Right cardiac atrium (tissue), 5 donors: ENCODE measurements around the gene HESX1. TPM values are rescaled to one million over a fixed set of nuclear protein-coding genes. Genes with fewer than 3 reads are reported as not detected.

Experiments
- ATAC-seq, 2 donors: fragments of 200-7000 bp; cut with Tn5 transposase; one replicate each; pipeline versions ENCODE4 v1.8.0 to v1.9.1; 2020; ENCODE audit warnings: moderate library complexity in 2 of 2, mild to moderate bottlenecking in 1 of 2
- DNase-seq, 3 donors: peaks; one replicate each; pipeline ENCODE4 v3.0.0-alpha.2; 2020
- H3K27ac ChIP-seq: one replicate; pipeline ENCODE4 v1.5.1; 2013; ENCODE audit warnings: mild to moderate bottlenecking, low read length, control low read depth, moderate library complexity
- H3K27me3 ChIP-seq: one replicate; pipeline ENCODE4 v1.6.1; 2013; ENCODE audit not compliant: control insufficient read depth, insufficient read depth
- H3K4me1 ChIP-seq: one replicate; pipeline ENCODE4 v1.6.1; 2013; ENCODE audit warnings: low read length; ENCODE audit not compliant: control insufficient read depth, insufficient read depth
- H3K4me3 ChIP-seq: one replicate; pipeline ENCODE4 v1.5.1; 2013; ENCODE audit warnings: low read length, control low read depth
- H3K9me3 ChIP-seq: one replicate; pipeline ENCODE4 v1.6.1; 2013; ENCODE audit warnings: low read length; ENCODE audit not compliant: control insufficient read depth
- WGBS: extraction: QIAGEN DNeasy Blood & Tissue Kit; methylation state at CpG from one replicate; pipeline ENCODE4 v1.1.7; 2013; 5-methylcytosine and 5-hydroxymethylcytosine counted together
- intact Hi-C, 4 donors: fragments of 100-400 bp; cut with DNase I; formaldehyde crosslinking; loops; one replicate each; pipeline versions ENCODE4 v1.11.0 to v1.14.0; 2022 to 2023
- polyA plus RNA-seq: library from polyadenylated mRNA; stranded (reverse); fragments of 200-250 nt; gene quantifications from one replicate; pipeline ENCODE4 v1.2.3, GENCODE V29; 2013
- total RNA-seq, 4 donors: library from RNA; stranded (reverse); fragmentation: NEBNext Ultra II Directional; extraction: Animal tissue kit (Norgen Biotek cat#: 25700); gene quantifications; one replicate each; pipeline ENCODE4 v1.2.1, GENCODE V29; 2021
- donor health status: healthy with polysubstance abuse.
- donor health status: DM: no; HTN: yes; CAD: no.
- donor health status: DM: no; HTN: no; CAD: no.
- donor health status: DM: no; HTN: yes; CAD: no; lungs with severe emphysema.
- donor health status: DM: yes; HTN: yes; CAD: no.

HESX1 gene
- total and polyA plus RNA-seq, 5 donors = 0.34 to 0.63 (median 0.38) TPM; not detected in 2

GRCh38 chr3:57206423-57206822, 6.6 kb upstream of the HESX1 start:
- no peaks in the 10 kb centered on the region for H3K4me1 ChIP-seq
- H3K27ac ChIP-seq = no peak overlapping the region
- DNase-seq (no peak), ATAC-seq (no peak)
- H3K9me3 ChIP-seq = no peaks in the 10 kb centered on the region
- H3K4me3 ChIP-seq = no peak overlapping the region
- no peaks in the 10 kb centered on the region for H3K27me3 ChIP-seq
- WGBS = 96% methylated on average over 2 of the region's 2 CpGs
- intact Hi-C loops = no loop called here

GRCh38 chr3:57194641-57195040, 5.1 kb downstream of the HESX1 start:
- Histone ChIP-seq H3K27ac (no peak overlapping the region), H3K4me3 (no peak overlapping the region), H3K9me3 (no peaks in the 10 kb centered on the region), H3K4me1 (no peaks in the 10 kb centered on the region), H3K27me3 (no peaks in the 10 kb centered on the region)
- DNase-seq (no peak), ATAC-seq (no peak)
- intact Hi-C loops = no loop called here
- WGBS = 84% methylated on average over 4 of the region's 4 CpGs

- Histone ChIP-seq H3K27ac (no peak overlapping the region), H3K9me3 (no peaks in the 10 kb centered on the region), H3K4me3 (no peak overlapping the region), H3K27me3 (no peaks in the 10 kb centered on the region), H3K4me1 (no peaks in the 10 kb centered on the region)
- DNase-seq (no peak), ATAC-seq (no peak)
- 96% methylated on average over 3 of the region's 3 CpGs for WGBS
- intact Hi-C loops = no loop called here
These were observed 7.8 kb downstream of the HESX1 start for GRCh38 chr3:57192028-57192427.

- Histone ChIP-seq H3K4me1 (no peaks in the 10 kb centered on the region), H3K4me3 (no peak overlapping the region), H3K27me3 (no peaks in the 10 kb centered on the region), H3K9me3 (no peaks in the 10 kb centered on the region), H3K27ac (no peak overlapping the region)
- ATAC-seq (no peak), DNase-seq (no peak)
- 51% methylated on average over 6 of the region's 6 CpGs for WGBS
- intact Hi-C loops = no loop called here
These were observed 15.3 kb downstream of the HESX1 start for GRCh38 chr3:57184526-57184925.

GRCh38 chr3:57179580-57180410, 20.0 kb downstream of the HESX1 start:
- Histone ChIP-seq H3K27me3 (peaks cover 3% of the 10 kb centered on the region), H3K27ac (no peak overlapping the region), H3K4me3 (no peak overlapping the region), H3K9me3 (no peaks in the 10 kb centered on the region), H3K4me1 (no peaks in the 10 kb centered on the region)
- intact Hi-C loops = no loop called here
- ATAC-seq = peak in 1 of 2 donors; percentile 22
- WGBS = 77% methylated on average over 5 of the region's 5 CpGs
- no peak for DNase-seq

- Histone ChIP-seq H3K27ac (no peak overlapping the region), H3K4me1 (no peaks in the 10 kb centered on the region), H3K9me3 (no peaks in the 10 kb centered on the region), H3K27me3 (peaks cover 3% of the 10 kb centered on the region), H3K4me3 (no peak overlapping the region)
- 59% methylated on average over 1 of the region's 1 CpG for WGBS
- DNase-seq (no peak), ATAC-seq (no peak)
- intact Hi-C loops = no loop called here
These were observed 23.7 kb downstream of the HESX1 start for GRCh38 chr3:57176045-57176444.

- Histone ChIP-seq H3K9me3 (no peaks in the 10 kb centered on the region), H3K27ac (no peak overlapping the region), H3K27me3 (peaks cover 3% of the 10 kb centered on the region), H3K4me3 (no peak overlapping the region), H3K4me1 (peaks cover 4% of the 10 kb centered on the region)
- intact Hi-C loops = loop anchor here in 1 of 4 donors (5.0 kb wide), 1 partner anchor 259 kb away; no protein-coding TSS in a partner anchor
- DNase-seq (no peak), ATAC-seq (no peak)
- WGBS = 63% methylated on average over 2 of the region's 2 CpGs
These were observed 26.1 kb downstream of the HESX1 start for GRCh38 chr3:57173687-57174086.

- DNase-seq (no peak), ATAC-seq (no peak)
- 94% methylated on average over 1 of the region's 1 CpG for WGBS
- H3K4me1 ChIP-seq = peaks cover 4% of the 10 kb centered on the region
- intact Hi-C loops = loop anchor here in 1 of 4 donors (5.0 kb wide), 1 partner anchor 261 kb away; no protein-coding TSS in a partner anchor
- no peaks in the 10 kb centered on the region for H3K9me3 ChIP-seq
- no peak overlapping the region for H3K4me3 ChIP-seq
- no peak overlapping the region for H3K27ac ChIP-seq
- peaks cover 2% of the 10 kb centered on the region for H3K27me3 ChIP-seq
These were observed 28.8 kb downstream of the HESX1 start for GRCh38 chr3:57170946-57171345.

GRCh38 chr3:57169872-57170623, 29.7 kb downstream of the HESX1 start:
- DNase-seq (peak; percentile 79 to 88 (median 86)), ATAC-seq (peak; percentile 83 to 87)
- no peaks in the 10 kb centered on the region for H3K9me3 ChIP-seq
- H3K4me1 ChIP-seq = peaks cover 4% of the 10 kb centered on the region
- peak overlapping the region; percentile 50 for H3K4me3 ChIP-seq
- no peak overlapping the region for H3K27ac ChIP-seq
- intact Hi-C loops = loop anchor here in 1 of 4 donors (5.0 kb wide), 1 partner anchor 262 kb away; no protein-coding TSS in a partner anchor
- WGBS = 10% methylated on average over 40 of the region's 40 CpGs
- no peaks in the 10 kb centered on the region for H3K27me3 ChIP-seq

GRCh38 chr3:57169108-57169507, 30.7 kb downstream of the HESX1 start:
- ATAC-seq = no peak
- H3K4me3 ChIP-seq = no peak overlapping the region
- intact Hi-C loops = no loop called here
- H3K27ac ChIP-seq = no peak overlapping the region
- no peaks in the 10 kb centered on the region for H3K9me3 ChIP-seq
- H3K4me1 ChIP-seq = peaks cover 5% of the 10 kb centered on the region
- 55% methylated on average over 3 of the region's 3 CpGs for WGBS
- no peak for DNase-seq
- H3K27me3 ChIP-seq = no peaks in the 10 kb centered on the region

- intact Hi-C loops = no loop called here
- no peak overlapping the region for H3K4me3 ChIP-seq
- 55% methylated on average over 2 of the region's 2 CpGs for WGBS
- DNase-seq = no peak
- H3K4me1 ChIP-seq = peaks cover 7% of the 10 kb centered on the region
- no peaks in the 10 kb centered on the region for H3K9me3 ChIP-seq
- H3K27ac ChIP-seq = no peak overlapping the region
- no peaks in the 10 kb centered on the region for H3K27me3 ChIP-seq
- ATAC-seq = no peak
These were observed 31.6 kb downstream of the HESX1 start for GRCh38 chr3:57168151-57168550.
